Adipocyte (in vitro differentiated cells): ENCODE results near the gene TECPR2.

Source experiments
- DNase-seq: peaks from one replicate; pipeline ENCODE4 v3.0.0-alpha.2; 2015; ENCODE audit warnings: low read depth
- H3K27me3 ChIP-seq: replicated peaks from 2 replicates; pipeline ENCODE4 v1.7.0; 2013; ENCODE audit warnings: mild to moderate bottlenecking, low read length, moderate library complexity; ENCODE audit not compliant: control insufficient read depth, insufficient read depth
- H3K36me3 ChIP-seq: 2 replicates; pipeline ENCODE4 v1.7.0; 2013; ENCODE audit warnings: low read length, mild to moderate bottlenecking, moderate library complexity; ENCODE audit not compliant: control insufficient read depth, insufficient read depth, severe bottlenecking
- H3K4me1 ChIP-seq: 2 replicates; pipeline ENCODE4 v1.7.0; 2013; ENCODE audit warnings: mild to moderate bottlenecking, low read length, moderate library complexity; ENCODE audit not compliant: control insufficient read depth, insufficient read depth
- H3K4me3 ChIP-seq: 2 replicates; pipeline ENCODE4 v1.7.0; 2013; ENCODE audit warnings: mild to moderate bottlenecking, low read length, moderate library complexity
- H3K9ac ChIP-seq: 2 replicates; pipeline ENCODE4 v1.7.0; 2013; ENCODE audit warnings: mild to moderate bottlenecking, low read length, moderate library complexity
- H3K9me3 ChIP-seq: 2 replicates; pipeline ENCODE4 v1.7.0; 2013; ENCODE audit warnings: mild to moderate bottlenecking, low read length, moderate library complexity; ENCODE audit not compliant: control insufficient read depth

Gene TECPR2

DNA sequence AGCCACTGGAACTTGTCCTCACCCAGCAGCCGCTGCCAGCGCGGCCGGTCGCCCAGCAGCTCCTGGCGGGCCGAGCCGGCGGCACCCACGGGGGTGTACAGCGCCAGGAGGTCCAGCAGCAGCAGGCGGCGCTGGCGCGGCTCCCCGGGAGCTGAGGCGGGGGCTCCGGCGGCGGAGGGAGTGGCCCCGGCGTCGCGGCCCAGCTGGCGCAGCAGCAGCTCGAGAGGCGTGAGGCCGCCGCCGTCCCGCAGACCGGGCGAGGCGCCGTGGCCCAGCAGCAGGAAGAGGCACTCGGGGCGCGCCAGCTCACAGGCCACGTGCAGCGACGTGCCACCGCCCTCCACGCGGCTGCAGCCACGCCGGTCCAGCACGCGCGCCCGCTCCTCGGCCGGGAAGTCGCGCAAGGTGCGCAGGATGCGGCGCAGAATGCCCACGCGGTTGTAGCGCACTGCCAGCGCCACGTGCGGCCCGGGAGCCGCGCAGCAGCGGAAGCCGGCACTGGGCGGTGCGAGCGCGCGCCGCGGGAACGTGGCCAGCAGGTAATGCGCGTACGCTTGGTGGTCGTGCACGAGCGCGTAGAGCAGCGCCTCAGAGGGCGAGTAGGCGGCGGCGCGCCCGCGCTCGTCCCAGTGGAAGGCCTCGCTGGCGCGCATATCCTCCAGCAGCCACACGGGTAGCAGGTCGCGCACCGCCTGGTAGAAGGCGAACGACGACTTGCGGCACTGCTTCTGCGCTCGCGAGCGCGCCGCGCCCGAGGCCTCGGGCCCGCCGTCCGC is 144.5 kb downstream of the TECPR2 start:
- H3K27me3 ChIP-seq, result no peaks in the 10 kb centered on the region
- no peak overlapping the region for H3K4me3 ChIP-seq
- peaks cover 20% of the 10 kb centered on the region for H3K4me1 ChIP-seq
- no peaks in the 10 kb centered on the region for H3K9me3 ChIP-seq
- peaks cover 6% of the 10 kb centered on the region for H3K36me3 ChIP-seq
- DNase-seq, result no peak
- no peak overlapping the region for H3K9ac ChIP-seq

DNA sequence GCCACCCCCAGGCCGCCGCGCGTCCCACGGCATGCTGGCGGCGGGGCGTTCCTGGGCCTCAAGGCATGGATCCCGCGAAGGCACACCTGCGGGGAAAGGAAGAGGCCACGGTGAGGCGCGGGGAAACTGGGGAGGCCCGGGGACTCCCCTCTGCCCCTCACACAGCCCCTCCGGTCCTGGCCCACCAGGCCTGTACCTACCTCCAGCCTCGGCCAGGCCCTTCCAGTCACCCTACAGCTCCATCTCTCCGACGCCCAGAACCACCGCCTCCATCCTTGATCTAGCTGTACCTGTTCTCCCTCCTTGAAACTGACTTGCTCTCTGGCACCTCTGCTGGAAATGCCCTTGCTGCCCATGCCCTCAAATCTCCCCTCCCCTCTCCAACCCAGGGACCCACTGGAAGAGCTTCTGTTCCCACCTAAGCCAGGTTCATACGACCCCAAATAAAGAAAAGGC is 145.1 kb downstream of the TECPR2 start:
- Histone ChIP-seq H3K4me1 (peaks cover 24% of the 10 kb centered on the region), H3K36me3 (peaks cover 6% of the 10 kb centered on the region), H3K4me3 (peak overlapping the region; percentile 85), H3K9ac (no peak overlapping the region), H3K9me3 (no peaks in the 10 kb centered on the region), H3K27me3 (no peaks in the 10 kb centered on the region)
- DNase-seq, result no peak

DNA sequence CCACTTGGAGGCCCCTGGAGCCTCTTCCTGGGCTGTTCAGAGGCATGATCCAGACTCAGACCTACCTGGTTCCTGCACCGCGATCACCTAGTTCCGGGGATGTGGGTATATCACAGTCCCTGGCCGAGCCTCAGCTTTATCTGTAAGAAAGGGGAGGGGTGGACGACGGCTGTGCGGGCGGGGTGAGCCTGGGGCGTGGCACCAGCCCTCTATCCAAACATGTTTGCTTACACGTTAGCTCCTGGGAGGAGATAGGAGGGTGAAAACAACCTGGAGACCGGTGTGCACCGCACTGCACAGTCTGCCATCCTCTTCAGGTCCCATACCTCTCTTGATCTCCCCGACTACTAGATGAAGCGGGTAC is 145.7 kb downstream of the TECPR2 start:
- Histone ChIP-seq H3K27me3 (no peaks in the 10 kb centered on the region), H3K9ac (peak overlapping the region; percentile 84), H3K4me3 (peak overlapping the region; percentile 85), H3K36me3 (peaks cover 6% of the 10 kb centered on the region), H3K4me1 (peaks cover 24% of the 10 kb centered on the region), H3K9me3 (no peaks in the 10 kb centered on the region)
- DNase-seq, result no peak

- peak overlapping the region; percentile 85 for H3K4me3 ChIP-seq
- no peaks in the 10 kb centered on the region for H3K9me3 ChIP-seq
- peaks cover 6% of the 10 kb centered on the region for H3K36me3 ChIP-seq
- H3K4me1 ChIP-seq, result peaks cover 24% of the 10 kb centered on the region
- peak; percentile 62 for DNase-seq
- H3K27me3 ChIP-seq, result no peaks in the 10 kb centered on the region
- H3K9ac ChIP-seq, result peak overlapping the region; percentile 84
Measured at GRCh38 chr14:102508774-102509745, 146.3 kb downstream of the TECPR2 start.

DNA sequence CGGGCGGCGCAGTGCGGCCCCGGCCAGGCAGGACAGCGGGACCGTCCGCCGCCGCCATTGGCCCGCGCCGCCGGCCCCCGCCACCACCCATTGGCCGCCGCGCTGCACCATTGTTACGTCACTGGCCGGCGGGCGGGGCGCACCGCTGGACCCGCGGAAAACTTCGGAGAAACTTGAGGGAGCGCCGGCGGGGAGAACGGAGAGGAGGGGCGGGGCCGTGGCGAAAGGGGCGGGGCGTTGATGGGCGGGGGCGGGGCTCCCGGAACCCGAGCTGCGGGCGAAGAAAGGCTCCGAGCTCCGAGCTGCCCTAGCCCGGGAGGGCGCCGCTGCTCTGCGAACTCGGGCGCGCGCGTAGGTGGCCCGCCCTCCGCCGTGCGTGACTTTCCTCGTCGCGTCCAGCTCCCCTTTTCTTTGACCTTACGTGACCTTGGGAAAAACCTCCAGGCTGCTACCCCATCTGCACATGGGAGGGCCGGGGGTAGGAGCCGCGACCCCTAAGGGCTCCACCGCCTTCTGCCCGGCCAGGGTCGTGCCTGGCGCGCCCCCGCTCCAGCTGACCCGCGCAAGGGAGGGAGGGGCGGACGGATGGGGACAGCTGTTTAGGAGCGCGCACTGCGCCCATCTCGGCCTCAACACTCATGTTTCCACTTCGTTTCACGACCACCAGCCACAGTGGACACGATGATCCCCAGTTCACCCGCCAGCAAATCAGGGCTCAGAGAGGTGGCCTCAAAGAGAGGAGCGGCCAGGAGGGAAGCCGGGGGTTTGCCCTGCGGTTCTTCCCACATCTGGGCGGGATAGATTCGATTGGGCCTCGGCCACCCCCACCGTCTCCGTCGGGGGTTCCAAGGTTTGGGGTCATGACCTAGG is 147.2 kb downstream of the TECPR2 start, which contains the start of gene ANKRD9:
Gene ANKRD9, minus strand, starts transcription at position 31 of the 870 bp plus-strand sequence. CDS start 1,887 bp downstream, outside the sequence.
- Histone ChIP-seq H3K9ac (peak within 1 kb of the TSS; percentile 84), H3K4me1 (peaks cover 24% of the 10 kb centered on the region), H3K9me3 (no peaks in the 10 kb centered on the region), H3K4me3 (peak within 1 kb of the TSS; percentile 85), H3K27me3 (no peaks in the 10 kb centered on the region), H3K36me3 (peaks cover 6% of the 10 kb centered on the region)
- peak; percentile 98 for DNase-seq

DNA sequence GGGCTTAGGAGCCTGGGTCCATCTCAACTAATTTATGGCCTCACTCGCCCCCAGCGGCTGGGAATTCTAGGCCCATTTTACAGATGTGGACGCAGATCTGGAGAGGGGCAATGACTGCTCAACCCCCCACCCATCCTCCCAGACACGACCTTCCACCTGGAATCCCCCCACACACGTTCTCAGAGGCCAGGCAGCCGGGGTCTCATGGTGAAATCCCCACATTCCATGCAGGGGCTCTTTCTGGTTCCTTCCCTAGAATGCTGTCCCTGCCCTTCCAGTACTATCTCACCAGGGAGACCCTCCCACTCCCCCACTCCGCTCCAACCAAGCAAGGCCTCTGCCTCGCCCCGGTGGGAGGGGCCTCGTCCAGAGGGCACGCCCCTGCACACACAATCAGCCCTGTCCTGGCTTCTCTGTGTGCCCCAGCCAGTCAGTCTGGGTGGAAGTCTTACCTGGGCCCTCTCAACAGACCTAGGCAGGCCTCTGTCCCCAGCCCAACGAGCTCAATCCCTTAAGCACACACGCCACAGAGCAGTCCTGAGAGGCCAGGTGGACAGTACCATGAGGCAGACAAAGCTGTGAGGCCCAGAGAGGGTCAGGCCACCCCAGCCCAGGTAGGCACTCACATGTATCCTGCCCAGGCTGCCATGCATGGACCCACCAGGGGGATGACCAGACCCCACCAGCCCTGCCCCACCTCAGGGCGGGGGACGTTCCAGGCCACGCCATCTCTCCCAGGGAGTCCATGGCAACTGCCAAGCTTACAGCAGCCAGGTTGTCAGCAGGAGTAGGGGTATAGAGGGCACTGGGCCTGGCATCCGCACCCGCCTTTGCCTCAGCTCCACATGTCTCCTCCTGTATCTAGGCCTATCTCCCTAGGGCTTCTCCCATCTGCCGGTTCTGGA is 148.1 kb downstream of the TECPR2 start:
- Histone ChIP-seq H3K36me3 (peaks cover 6% of the 10 kb centered on the region), H3K27me3 (no peaks in the 10 kb centered on the region), H3K9me3 (no peaks in the 10 kb centered on the region), H3K4me1 (peaks cover 24% of the 10 kb centered on the region), H3K4me3 (peak overlapping the region; percentile 81), H3K9ac (peak overlapping the region; percentile 75)
- no peak for DNase-seq

- Histone ChIP-seq H3K9ac (peak overlapping the region; percentile 75), H3K27me3 (no peaks in the 10 kb centered on the region), H3K9me3 (no peaks in the 10 kb centered on the region), H3K4me3 (no peak overlapping the region), H3K36me3 (peaks cover 3% of the 10 kb centered on the region), H3K4me1 (peaks cover 27% of the 10 kb centered on the region)
- no peak for DNase-seq
Measured at GRCh38 chr14:102511538-102511937, 148.8 kb downstream of the TECPR2 start.

DNA sequence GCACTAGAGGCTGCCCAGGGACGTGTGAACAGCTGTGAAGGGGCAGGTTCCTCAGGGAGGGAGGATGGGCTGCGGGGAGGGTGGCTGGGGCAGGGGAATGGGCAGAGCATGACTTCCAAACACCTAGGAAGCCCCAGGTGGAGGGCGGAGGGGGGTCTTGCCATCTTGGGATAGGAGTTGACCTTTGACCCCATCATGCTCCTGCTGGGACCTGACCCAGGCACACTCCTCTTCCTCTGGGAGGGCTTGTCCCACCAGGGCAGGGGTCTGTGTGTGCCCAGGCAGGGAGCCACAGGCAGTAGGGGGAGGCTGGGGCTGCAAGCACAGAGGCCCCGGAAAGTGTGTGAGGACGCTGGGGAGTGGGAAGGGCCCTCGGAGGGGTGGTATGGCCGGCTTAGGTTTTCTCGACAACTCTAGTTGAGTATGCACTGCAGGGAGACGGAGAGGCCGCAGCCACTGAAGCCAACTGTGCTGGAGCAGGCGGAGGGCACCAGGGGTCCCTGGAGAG is 150.1 kb downstream of the TECPR2 start:
- H3K4me3 ChIP-seq, result no peak overlapping the region
- DNase-seq, result no peak
- no peaks in the 10 kb centered on the region for H3K9me3 ChIP-seq
- H3K9ac ChIP-seq, result no peak overlapping the region
- H3K27me3 ChIP-seq, result no peaks in the 10 kb centered on the region
- H3K36me3 ChIP-seq, result no peaks in the 10 kb centered on the region
- H3K4me1 ChIP-seq, result peaks cover 28% of the 10 kb centered on the region

- H3K9me3 ChIP-seq, result no peaks in the 10 kb centered on the region
- no peak overlapping the region for H3K4me3 ChIP-seq
- H3K27me3 ChIP-seq, result no peaks in the 10 kb centered on the region
- no peaks in the 10 kb centered on the region for H3K36me3 ChIP-seq
- peaks cover 28% of the 10 kb centered on the region for H3K4me1 ChIP-seq
- DNase-seq, result no peak
- H3K9ac ChIP-seq, result no peak overlapping the region
Measured at GRCh38 chr14:102513899-102514772, 151.4 kb downstream of the TECPR2 start.
